ENCODE measurements around the gene AQR.
"Not testable (repeated sequence)": the region's sequence is repeated elsewhere in the genome, so short reads cannot be mapped to it uniquely, and the experiment has no call there.

AQR gene

GRCh38 chr15:34810443-34811129 lies 159.0 kb downstream of the AQR start:
- no peaks in the 10 kb centered on the region for H3K4me1 ChIP-seq (ENCODE audit: control insufficient read depth in 1 of 2, insufficient read depth in 2 of 2, low read length in 2 of 2)
- H3K36me3 ChIP-seq (ENCODE audit: control insufficient read depth in 1 of 2, insufficient read depth in 2 of 2, low read length in 2 of 2), result no peaks in the 10 kb centered on the region
- H3K27me3 ChIP-seq (ENCODE audit: control insufficient read depth in 1 of 2, insufficient read depth in 2 of 2, low read length in 2 of 2), result peaks cover 0 to 2% of the 10 kb centered on the region in 2 donors
- no peak overlapping the region for H3K4me3 ChIP-seq (ENCODE audit: low read depth in 1 of 2, low read length in 2 of 2)
- H3K9ac ChIP-seq (ENCODE audit: low read depth in 1 of 2, low read length in 2 of 2), result no peak overlapping the region
- H3K27ac ChIP-seq (ENCODE audit: low read depth, low read length), result peak overlapping the region; percentile 8
- no peaks in the 10 kb centered on the region for H3K9me3 ChIP-seq (ENCODE audit: control insufficient read depth in 1 of 2, low read length in 2 of 2)

GRCh38 chr15:34809186-34809585 lies 160.4 kb downstream of the AQR start:
- Histone ChIP-seq H3K9me3 (ENCODE audit: control insufficient read depth in 1 of 2, low read length in 2 of 2) (no peaks in the 10 kb centered on the region), H3K36me3 (ENCODE audit: control insufficient read depth in 1 of 2, insufficient read depth in 2 of 2, low read length in 2 of 2) (no peaks in the 10 kb centered on the region), H3K4me3 (ENCODE audit: low read depth in 1 of 2, low read length in 2 of 2) (no peak overlapping the region), H3K27me3 (ENCODE audit: control insufficient read depth in 1 of 2, insufficient read depth in 2 of 2, low read length in 2 of 2) (no peaks in the 10 kb centered on the region), H3K4me1 (ENCODE audit: control insufficient read depth in 1 of 2, insufficient read depth in 2 of 2, low read length in 2 of 2) (no peaks in the 10 kb centered on the region), H3K9ac (ENCODE audit: low read depth in 1 of 2, low read length in 2 of 2) (no peak overlapping the region), H3K27ac (ENCODE audit: low read depth, low read length) (no peak overlapping the region)

GRCh38 chr15:34808016-34808415 lies 161.5 kb downstream of the AQR start:
- no peaks in the 10 kb centered on the region for H3K36me3 ChIP-seq (ENCODE audit: control insufficient read depth in 1 of 2, insufficient read depth in 2 of 2, low read length in 2 of 2)
- no peaks in the 10 kb centered on the region for H3K4me1 ChIP-seq (ENCODE audit: control insufficient read depth in 1 of 2, insufficient read depth in 2 of 2, low read length in 2 of 2)
- H3K4me3 ChIP-seq (ENCODE audit: low read depth in 1 of 2, low read length in 2 of 2), result no peak overlapping the region
- H3K9ac ChIP-seq (ENCODE audit: low read depth in 1 of 2, low read length in 2 of 2), result no peak overlapping the region
- no peaks in the 10 kb centered on the region for H3K27me3 ChIP-seq (ENCODE audit: control insufficient read depth in 1 of 2, insufficient read depth in 2 of 2, low read length in 2 of 2)
- H3K9me3 ChIP-seq (ENCODE audit: control insufficient read depth in 1 of 2, low read length in 2 of 2), result no peaks in the 10 kb centered on the region
- no peak overlapping the region for H3K27ac ChIP-seq (ENCODE audit: low read depth, low read length)

GRCh38 chr15:34807241-34807640 lies 162.3 kb downstream of the AQR start:
- H3K36me3 ChIP-seq (ENCODE audit: control insufficient read depth in 1 of 2, insufficient read depth in 2 of 2, low read length in 2 of 2); H3K27me3 ChIP-seq (ENCODE audit: control insufficient read depth in 1 of 2, insufficient read depth in 2 of 2, low read length in 2 of 2); H3K4me1 ChIP-seq (ENCODE audit: control insufficient read depth in 1 of 2, insufficient read depth in 2 of 2, low read length in 2 of 2); H3K27ac ChIP-seq (ENCODE audit: low read depth, low read length); H3K4me3 ChIP-seq (ENCODE audit: low read depth in 1 of 2, low read length in 2 of 2); H3K9ac ChIP-seq (ENCODE audit: low read depth in 1 of 2, low read length in 2 of 2); H3K9me3 ChIP-seq (ENCODE audit: control insufficient read depth in 1 of 2, low read length in 2 of 2): not testable (repeated sequence)

GRCh38 chr15:34804776-34805175 lies 164.8 kb downstream of the AQR start:
- Histone ChIP-seq H3K27me3 (ENCODE audit: control insufficient read depth in 1 of 2, insufficient read depth in 2 of 2, low read length in 2 of 2) (no peaks in the 10 kb centered on the region), H3K9ac (ENCODE audit: low read depth in 1 of 2, low read length in 2 of 2) (no peak overlapping the region), H3K4me3 (ENCODE audit: low read depth in 1 of 2, low read length in 2 of 2) (no peak overlapping the region), H3K36me3 (ENCODE audit: control insufficient read depth in 1 of 2, insufficient read depth in 2 of 2, low read length in 2 of 2) (no peaks in the 10 kb centered on the region), H3K4me1 (ENCODE audit: control insufficient read depth in 1 of 2, insufficient read depth in 2 of 2, low read length in 2 of 2) (no peaks in the 10 kb centered on the region), H3K27ac (ENCODE audit: low read depth, low read length) (no peak overlapping the region), H3K9me3 (ENCODE audit: control insufficient read depth in 1 of 2, low read length in 2 of 2) (no peaks in the 10 kb centered on the region)

- Histone ChIP-seq H3K27me3 (ENCODE audit: control insufficient read depth in 1 of 2, insufficient read depth in 2 of 2, low read length in 2 of 2) (peaks cover 0 to 2% of the 10 kb centered on the region in 2 donors), H3K9me3 (ENCODE audit: control insufficient read depth in 1 of 2, low read length in 2 of 2) (no peaks in the 10 kb centered on the region), H3K27ac (ENCODE audit: low read depth, low read length) (no peak overlapping the region), H3K4me3 (ENCODE audit: low read depth in 1 of 2, low read length in 2 of 2) (no peak overlapping the region), H3K4me1 (ENCODE audit: control insufficient read depth in 1 of 2, insufficient read depth in 2 of 2, low read length in 2 of 2) (no peaks in the 10 kb centered on the region), H3K9ac (ENCODE audit: low read depth in 1 of 2, low read length in 2 of 2) (no peak overlapping the region), H3K36me3 (ENCODE audit: control insufficient read depth in 1 of 2, insufficient read depth in 2 of 2, low read length in 2 of 2) (no peaks in the 10 kb centered on the region)
Observed at GRCh38 chr15:34804113-34804512, 165.4 kb downstream of the AQR start.

- H3K9me3 ChIP-seq (ENCODE audit: control insufficient read depth in 1 of 2, low read length in 2 of 2), result no peaks in the 10 kb centered on the region
- no peak overlapping the region for H3K9ac ChIP-seq (ENCODE audit: low read depth in 1 of 2, low read length in 2 of 2)
- H3K27ac ChIP-seq (ENCODE audit: low read depth, low read length), result no peak overlapping the region
- no peaks in the 10 kb centered on the region for H3K36me3 ChIP-seq (ENCODE audit: control insufficient read depth in 1 of 2, insufficient read depth in 2 of 2, low read length in 2 of 2)
- peaks cover 0 to 6% of the 10 kb centered on the region in 2 donors for H3K27me3 ChIP-seq (ENCODE audit: control insufficient read depth in 1 of 2, insufficient read depth in 2 of 2, low read length in 2 of 2)
- no peaks in the 10 kb centered on the region for H3K4me1 ChIP-seq (ENCODE audit: control insufficient read depth in 1 of 2, insufficient read depth in 2 of 2, low read length in 2 of 2)
- H3K4me3 ChIP-seq (ENCODE audit: low read depth in 1 of 2, low read length in 2 of 2), result no peak overlapping the region
Observed at GRCh38 chr15:34802803-34803750, 166.5 kb downstream of the AQR start.

GRCh38 chr15:34802371-34802770 lies 167.2 kb downstream of the AQR start:
- Histone ChIP-seq H3K9ac (ENCODE audit: low read depth in 1 of 2, low read length in 2 of 2) (no peak overlapping the region), H3K4me1 (ENCODE audit: control insufficient read depth in 1 of 2, insufficient read depth in 2 of 2, low read length in 2 of 2) (no peaks in the 10 kb centered on the region), H3K9me3 (ENCODE audit: control insufficient read depth in 1 of 2, low read length in 2 of 2) (no peaks in the 10 kb centered on the region), H3K4me3 (ENCODE audit: low read depth in 1 of 2, low read length in 2 of 2) (no peak overlapping the region), H3K27ac (ENCODE audit: low read depth, low read length) (no peak overlapping the region), H3K27me3 (ENCODE audit: control insufficient read depth in 1 of 2, insufficient read depth in 2 of 2, low read length in 2 of 2) (peaks cover 0 to 6% of the 10 kb centered on the region in 2 donors), H3K36me3 (ENCODE audit: control insufficient read depth in 1 of 2, insufficient read depth in 2 of 2, low read length in 2 of 2) (no peaks in the 10 kb centered on the region)

Measured in duodenal mucosa (tissue), 2 donors.